SU-DHL-6 (cell line): ENCODE results near the gene INO80E.

Source experiments
- H2AFZ ChIP-seq: fragments of 200-600 bp; sonication (generic); 2 replicates; pipeline ENCODE4 v1.6.1; 2014; ENCODE audit warnings: low read depth, mild to moderate bottlenecking, moderate library complexity, mixed read lengths, antibody characterized with exemption, low read length; ENCODE audit not compliant: severe bottlenecking
- H3F3A ChIP-seq: fragments of 200-600 bp; shearing (Covaris generic); 2 replicates; pipeline ENCODE4 v1.6.0; 2016; ENCODE audit warnings: antibody characterized with exemption, mild to moderate bottlenecking; ENCODE audit not compliant: insufficient read depth
- H3K27ac ChIP-seq: fragments of 200-600 bp; sonication (generic); 2 replicates; pipeline ENCODE4 v1.5.1; 2016; ENCODE audit warnings: low read depth, mild to moderate bottlenecking, low read length, moderate library complexity, mixed read lengths
- H3K27me3 ChIP-seq: fragments of 200-600 bp; sonication (generic), shearing (Covaris generic); 2 replicates; pipeline ENCODE4 v1.6.0; 2014; ENCODE audit warnings: mild to moderate bottlenecking, low read length
- H3K36me3 ChIP-seq: fragments of 200-600 bp; sonication (generic); 2 replicates; pipeline ENCODE4 v1.6.1; 2014; ENCODE audit warnings: mild to moderate bottlenecking, low read length, mixed read lengths
- H3K4me2 ChIP-seq: fragments of 300-600, 200-600 bp; shearing (Covaris generic), sonication (generic); 2 replicates; pipeline ENCODE4 v1.6.0; 2014; ENCODE audit warnings: low read length, low read depth, mild to moderate bottlenecking; ENCODE audit not compliant: poor library complexity, severe bottlenecking
- H3K4me3 ChIP-seq: fragments of 200-600 bp; sonication (generic); 2 replicates; pipeline ENCODE4 v1.5.1; 2014; ENCODE audit warnings: antibody characterized with exemption, low read length, mild to moderate bottlenecking, mixed read lengths; ENCODE audit not compliant: insufficient read depth, poor library complexity, severe bottlenecking
- H3K79me2 ChIP-seq: fragments of 200-600 bp; sonication (generic); 2 replicates; pipeline ENCODE4 v1.6.1; 2014; ENCODE audit warnings: mild to moderate bottlenecking, low read length, moderate library complexity; ENCODE audit not compliant: insufficient read depth
- H3K9ac ChIP-seq: fragments of 200-600 bp; sonication (generic); 2 replicates; pipeline ENCODE4 v1.7.0; 2014; ENCODE audit warnings: mild to moderate bottlenecking, low read length
- H3K9me2 ChIP-seq: fragments of 200-600 bp; sonication (generic); replicated peaks from 2 replicates; pipeline ENCODE4 v1.6.1; 2014; ENCODE audit warnings: low read length; ENCODE audit not compliant: insufficient read depth
- H3K9me3 ChIP-seq: fragments of 200-600 bp; sonication (generic); 2 replicates; pipeline ENCODE4 v1.6.1; 2014; ENCODE audit warnings: low read length, mixed read lengths; ENCODE audit not compliant: insufficient read depth
- H4K20me1 ChIP-seq: fragments of 200-600 bp; sonication (generic); 2 replicates; pipeline ENCODE4 v1.6.1; 2014; ENCODE audit warnings: low read depth, mild to moderate bottlenecking, antibody characterized with exemption, low read length, moderate library complexity, mixed read lengths
- EZH2phosphoT487 ChIP-seq: fragments of 200-600 bp; sonication (generic), shearing (Covaris generic); conservative IDR thresholded peaks from 2 replicates; pipeline ENCODE4 v1.6.1; 2018; ENCODE audit warnings: mild to moderate bottlenecking, antibody characterized with exemption, low read length, moderate library complexity, mixed read lengths
- TF ChIP-seq, protein P1 (sequence below): fragments of 200-600 bp; sonication (generic); IDR thresholded peaks from one replicate; pipeline ENCODE4 v1.5.1; 2017; ENCODE audit warnings: antibody characterized with exemption, mild to moderate bottlenecking, low read length, moderate library complexity; ENCODE audit not compliant: insufficient read depth, poor library complexity, severe bottlenecking

INO80E gene

GRCh38 chr16:29977063-29977825 is 18.8 kb upstream of the INO80E start:
- no peaks in the 10 kb centered on the region for H3K9me2 ChIP-seq
- no peak for TF ChIP-seq EZH2phosphoT487
- TF ChIP-seq, protein P1, sequence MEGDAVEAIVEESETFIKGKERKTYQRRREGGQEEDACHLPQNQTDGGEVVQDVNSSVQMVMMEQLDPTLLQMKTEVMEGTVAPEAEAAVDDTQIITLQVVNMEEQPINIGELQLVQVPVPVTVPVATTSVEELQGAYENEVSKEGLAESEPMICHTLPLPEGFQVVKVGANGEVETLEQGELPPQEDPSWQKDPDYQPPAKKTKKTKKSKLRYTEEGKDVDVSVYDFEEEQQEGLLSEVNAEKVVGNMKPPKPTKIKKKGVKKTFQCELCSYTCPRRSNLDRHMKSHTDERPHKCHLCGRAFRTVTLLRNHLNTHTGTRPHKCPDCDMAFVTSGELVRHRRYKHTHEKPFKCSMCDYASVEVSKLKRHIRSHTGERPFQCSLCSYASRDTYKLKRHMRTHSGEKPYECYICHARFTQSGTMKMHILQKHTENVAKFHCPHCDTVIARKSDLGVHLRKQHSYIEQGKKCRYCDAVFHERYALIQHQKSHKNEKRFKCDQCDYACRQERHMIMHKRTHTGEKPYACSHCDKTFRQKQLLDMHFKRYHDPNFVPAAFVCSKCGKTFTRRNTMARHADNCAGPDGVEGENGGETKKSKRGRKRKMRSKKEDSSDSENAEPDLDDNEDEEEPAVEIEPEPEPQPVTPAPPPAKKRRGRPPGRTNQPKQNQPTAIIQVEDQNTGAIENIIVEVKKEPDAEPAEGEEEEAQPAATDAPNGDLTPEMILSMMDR: no peak
- H3K27me3 ChIP-seq: no peaks in the 10 kb centered on the region
- no peak overlapping the region for H3K4me3 ChIP-seq
- no peaks in the 10 kb centered on the region for H4K20me1 ChIP-seq
- H3K79me2 ChIP-seq: peaks cover 37% of the 10 kb centered on the region
- no peak overlapping the region for H3K9ac ChIP-seq
- 0 out of 2 replicates have a peak, but pooled peaks cover 4% of the 10 kb centered on the region for H3K36me3 ChIP-seq
- H3K4me2 ChIP-seq: no peak overlapping the region
- no peak overlapping the region for H3K27ac ChIP-seq
- peaks cover 9% of the 10 kb centered on the region for H3F3A ChIP-seq
- H2AFZ ChIP-seq: no peak overlapping the region
- no peaks in the 10 kb centered on the region for H3K9me3 ChIP-seq

- H3K79me2 ChIP-seq: peaks cover 37% of the 10 kb centered on the region
- no peaks in the 10 kb centered on the region for H3K9me2 ChIP-seq
- no peak overlapping the region for H3K27ac ChIP-seq
- no peak overlapping the region for H3K4me2 ChIP-seq
- no peaks in the 10 kb centered on the region for H3K9me3 ChIP-seq
- no peaks in the 10 kb centered on the region for H4K20me1 ChIP-seq
- no peaks in the 10 kb centered on the region for H3K27me3 ChIP-seq
- no peak overlapping the region for H3K9ac ChIP-seq
- no peak for TF ChIP-seq EZH2phosphoT487
- TF ChIP-seq, protein P1: no peak
- no peak overlapping the region for H2AFZ ChIP-seq
- H3K36me3 ChIP-seq: 0 out of 2 replicates have a peak, but pooled peaks cover 4% of the 10 kb centered on the region
- H3K4me3 ChIP-seq: no peak overlapping the region
- H3F3A ChIP-seq: 0 out of 2 replicates have a peak, but pooled peaks cover under 1% of the 10 kb centered on the region
These were observed 18.0 kb upstream of the INO80E start for GRCh38 chr16:29978081-29978480.

DNA sequence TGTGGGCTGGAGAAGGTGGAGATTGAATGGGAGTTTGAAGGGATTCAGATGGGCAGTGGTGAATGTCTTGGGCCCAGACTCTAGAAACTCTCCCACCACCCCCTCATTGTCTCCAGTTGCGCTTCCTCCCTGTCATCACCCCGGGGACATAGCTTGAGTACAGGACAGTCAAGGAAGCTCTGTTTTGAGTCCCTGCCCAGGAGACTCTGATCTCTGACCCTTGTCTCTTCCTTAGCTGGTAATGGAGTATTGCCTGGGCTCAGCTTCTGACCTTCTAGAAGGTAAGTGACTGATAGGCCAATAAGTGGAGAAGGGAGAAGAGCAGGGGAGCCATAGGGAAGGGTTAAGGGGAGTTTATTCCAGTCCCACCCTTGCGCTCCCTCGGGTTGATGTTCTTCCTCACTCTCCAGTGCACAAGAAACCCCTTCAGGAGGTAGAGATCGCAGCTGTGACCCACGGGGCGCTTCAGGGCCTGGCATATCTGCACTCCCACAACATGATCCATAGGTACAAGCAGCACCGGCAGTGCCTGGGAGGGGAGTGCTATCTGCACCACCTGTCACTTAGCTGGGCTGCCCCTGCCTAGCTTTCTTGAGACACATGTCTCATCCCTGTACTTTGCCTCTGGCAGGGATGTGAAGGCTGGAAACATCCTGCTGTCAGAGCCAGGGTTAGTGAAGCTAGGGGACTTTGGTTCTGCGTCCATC is 17.3 kb upstream of the INO80E start:
- Histone ChIP-seq H3F3A (no peaks in the 10 kb centered on the region), H3K4me2 (no peak overlapping the region), H3K27ac (no peak overlapping the region), H3K27me3 (no peaks in the 10 kb centered on the region), H3K9ac (no peak overlapping the region), H3K9me2 (no peaks in the 10 kb centered on the region), H3K4me3 (no peak overlapping the region), H2AFZ (no peak overlapping the region), H3K36me3 (0 out of 2 replicates have a peak, but pooled peaks cover 4% of the 10 kb centered on the region), H3K79me2 (peaks cover 37% of the 10 kb centered on the region), H4K20me1 (no peaks in the 10 kb centered on the region), H3K9me3 (no peaks in the 10 kb centered on the region)
- TF ChIP-seq, protein P1: no peak
- no peak for TF ChIP-seq EZH2phosphoT487
